DOHH2 (cell line): ENCODE results near the gene BCAS1.

Experiments used
- CTCF ChIP-seq: fragments of 200-600 bp; sonication (generic); IDR thresholded peaks from one replicate; pipeline ENCODE4 v1.5.1; 2014; ENCODE audit warnings: antibody characterized with exemption, mild to moderate bottlenecking, low read depth, low read length; ENCODE audit not compliant: poor library complexity, severe bottlenecking
- EZH2phosphoT487 ChIP-seq: fragments of 200-600 bp; sonication (generic); IDR thresholded peaks from 2 replicates; pipeline ENCODE4 v1.6.1; 2017; ENCODE audit warnings: borderline replicate concordance, mild to moderate bottlenecking, antibody characterized with exemption, low read length, moderate library complexity, mixed read lengths

GRCh38 chr20:54015496-54015895 is 54.9 kb downstream of the BCAS1 start:
- TF ChIP-seq CTCF (no peak), EZH2phosphoT487 (no peak)
